NCI-H2029 treated with DMSO at 0.1 percent for 48 hours (cell line): ENCODE measurements around the gene RDH13.
"Not testable (repeated sequence)": the region's sequence is repeated elsewhere in the genome, so short reads cannot be mapped to it uniquely, and the experiment has no call there.

ENCODE experiments used
- DNase-seq: peaks from one replicate; lab custom pipeline; 2025; lab: John Stamatoyannopoulos, UW

RDH13 gene

GRCh38 chr19:55044771-55045716 is 17.9 kb downstream of the RDH13 start:
- no peak for DNase-seq

GRCh38 chr19:55044286-55044685 is 18.7 kb downstream of the RDH13 start:
- DNase-seq = no peak

GRCh38 chr19:55042688-55043087 is 20.3 kb downstream of the RDH13 start:
- no peak for DNase-seq

GRCh38 chr19:55042344-55042678 is 20.6 kb downstream of the RDH13 start:
- DNase-seq = no peak

GRCh38 chr19:55041627-55042343 is 21.2 kb downstream of the RDH13 start:
- no peak for DNase-seq

- no peak for DNase-seq
These were observed 21.7 kb downstream of the RDH13 start for GRCh38 chr19:55041244-55041626.

- DNase-seq = not testable (repeated sequence)
These were observed 22.3 kb downstream of the RDH13 start for GRCh38 chr19:55040654-55041053.

- not testable (repeated sequence) for DNase-seq
These were observed 25.3 kb downstream of the RDH13 start for GRCh38 chr19:55037603-55038002.

GRCh38 chr19:55036058-55036457 is 26.9 kb downstream of the RDH13 start:
- no peak for DNase-seq

- DNase-seq = no peak
These were observed 28.2 kb downstream of the RDH13 start for GRCh38 chr19:55034751-55035150.

- not testable (repeated sequence) for DNase-seq
These were observed 29.8 kb downstream of the RDH13 start for GRCh38 chr19:55032976-55033643.

- no peak for DNase-seq
These were observed 30.7 kb downstream of the RDH13 start for GRCh38 chr19:55032170-55032800.

- DNase-seq = no peak
These were observed 31.8 kb downstream of the RDH13 start for GRCh38 chr19:55031178-55031577.

GRCh38 chr19:55028757-55029156 is 34.2 kb downstream of the RDH13 start:
- no peak for DNase-seq

GRCh38 chr19:55027472-55028337 is 35.2 kb downstream of the RDH13 start:
- no peak for DNase-seq

GRCh38 chr19:55027140-55027471 is 35.8 kb downstream of the RDH13 start:
- DNase-seq = not testable (repeated sequence)

GRCh38 chr19:55024111-55024510 is 38.8 kb downstream of the RDH13 start:
- DNase-seq = no peak

- DNase-seq = not testable (repeated sequence)
These were observed 42.6 kb downstream of the RDH13 start for GRCh38 chr19:55020351-55020750.

GRCh38 chr19:55018633-55019032 is 44.3 kb downstream of the RDH13 start:
- no peak for DNase-seq

GRCh38 chr19:55018216-55018615 is 44.7 kb downstream of the RDH13 start:
- DNase-seq = no peak

GRCh38 chr19:55016017-55016416 is 46.9 kb downstream of the RDH13 start:
- no peak for DNase-seq
